Measurements from ENCODE around the gene OTOGL.
A peak's percentile ranks its signal among the peaks of the same experiment; 100 is the strongest.
"Not testable (repeated sequence)": the region's sequence is repeated elsewhere in the genome, so short reads cannot be mapped to it uniquely, and the experiment has no call there.

OTOGL gene, protein sequence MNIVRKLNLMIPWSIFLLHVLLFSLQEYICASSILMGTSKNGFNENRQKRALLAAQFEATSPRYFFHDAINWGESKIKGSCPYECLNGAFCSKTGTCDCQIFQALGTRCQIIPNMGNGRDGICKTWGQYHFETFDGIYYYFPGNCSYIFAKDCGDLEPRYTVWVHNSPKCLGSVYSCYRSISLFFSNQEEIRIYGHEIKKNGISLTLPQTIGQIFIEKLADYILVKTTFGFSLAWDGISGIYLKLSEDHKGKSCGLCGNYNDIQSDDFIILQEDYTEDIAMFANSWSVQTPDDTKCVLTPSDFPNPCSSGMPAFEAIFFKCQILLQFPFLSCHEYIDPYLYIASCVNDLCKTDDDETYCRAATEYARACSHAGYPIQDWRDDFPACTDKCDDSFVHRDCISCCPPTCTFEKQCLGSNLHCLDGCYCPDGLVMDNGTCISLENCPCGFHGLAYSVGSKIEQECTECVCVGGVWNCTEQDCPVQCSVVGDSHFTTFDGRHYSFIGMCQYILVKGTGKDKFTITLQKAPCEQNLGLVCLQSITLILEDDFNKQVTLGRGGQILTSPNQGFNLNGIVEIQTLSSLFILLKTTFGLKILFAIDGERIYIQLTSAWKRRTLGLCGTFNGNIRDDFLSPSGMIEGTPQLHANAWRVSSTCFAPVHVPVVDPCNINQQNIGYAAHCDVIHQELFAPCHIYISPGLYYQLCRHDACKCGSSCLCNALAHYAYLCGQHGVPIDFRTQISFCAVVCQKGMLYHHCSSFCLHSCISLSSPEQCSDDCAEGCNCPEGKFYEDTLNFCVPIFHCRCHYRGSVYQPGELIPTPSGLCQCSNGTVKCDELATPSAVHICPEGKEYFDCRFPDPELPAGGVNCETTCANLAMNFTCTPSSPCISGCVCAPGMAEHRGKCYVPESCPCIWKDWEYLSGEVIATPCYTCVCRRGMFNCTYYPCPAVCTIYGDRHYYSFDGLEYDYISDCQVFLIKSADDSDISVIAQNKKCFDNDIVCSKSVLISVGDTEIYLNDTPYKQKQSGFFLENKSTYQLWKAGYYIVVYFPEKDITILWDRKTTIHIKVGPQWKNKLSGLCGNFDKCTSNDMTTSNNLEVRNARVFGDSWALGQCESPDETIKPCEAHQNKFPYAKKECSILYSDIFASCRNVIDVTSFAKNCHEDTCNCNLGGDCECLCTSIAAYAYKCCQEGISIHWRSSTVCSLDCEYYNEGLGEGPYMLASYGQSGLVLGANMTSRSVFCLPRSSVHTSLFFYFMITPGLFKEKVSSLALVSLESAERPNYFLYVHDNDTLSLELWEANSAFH (N-terminal part only)

DNA sequence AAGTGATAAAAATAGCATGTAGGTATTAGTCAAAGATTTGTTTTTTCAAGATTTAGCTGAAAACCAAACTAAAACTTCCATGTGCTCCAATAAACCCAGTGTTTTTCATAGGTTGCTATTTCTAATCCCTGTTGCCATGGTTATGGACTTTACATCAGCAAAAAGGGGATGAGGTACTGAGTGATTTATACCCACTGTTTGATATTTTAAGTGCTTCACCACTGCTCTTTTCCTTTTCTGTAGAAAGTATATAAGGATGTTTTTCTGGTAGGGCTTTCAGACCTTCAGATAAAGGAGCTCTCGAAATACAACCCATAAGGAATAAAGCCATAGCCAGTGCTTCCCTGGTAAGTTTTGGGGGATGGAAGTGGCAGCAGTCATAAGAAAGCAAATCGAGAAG, at the start of gene OTOGL:
OTOGL (plus strand) TSS at position 279 of the 400 bp plus-strand sequence. CDS start 109,895 bp downstream, outside the sequence.
- no peak for DNase-seq

DNA sequence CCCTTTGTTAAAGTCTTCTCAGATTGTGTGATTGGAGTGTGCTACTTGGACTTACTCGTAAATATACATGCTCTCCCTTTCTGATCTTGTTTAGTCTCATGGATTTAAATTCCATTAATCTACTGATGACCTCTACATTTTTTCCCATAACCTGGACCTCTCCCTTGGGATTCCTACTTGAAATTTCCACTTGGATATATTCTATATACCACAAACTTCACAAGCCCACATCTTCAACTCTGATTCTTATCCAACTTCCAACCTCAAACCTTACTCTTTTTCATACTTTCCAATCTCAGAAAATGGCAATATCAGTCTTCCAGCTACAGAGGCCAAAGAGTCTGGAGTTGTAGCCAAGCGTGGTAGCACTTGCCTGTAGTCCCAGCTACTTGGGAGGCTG, 49.1 kb upstream of the OTOGL start:
- no peak for DNase-seq

DNA sequence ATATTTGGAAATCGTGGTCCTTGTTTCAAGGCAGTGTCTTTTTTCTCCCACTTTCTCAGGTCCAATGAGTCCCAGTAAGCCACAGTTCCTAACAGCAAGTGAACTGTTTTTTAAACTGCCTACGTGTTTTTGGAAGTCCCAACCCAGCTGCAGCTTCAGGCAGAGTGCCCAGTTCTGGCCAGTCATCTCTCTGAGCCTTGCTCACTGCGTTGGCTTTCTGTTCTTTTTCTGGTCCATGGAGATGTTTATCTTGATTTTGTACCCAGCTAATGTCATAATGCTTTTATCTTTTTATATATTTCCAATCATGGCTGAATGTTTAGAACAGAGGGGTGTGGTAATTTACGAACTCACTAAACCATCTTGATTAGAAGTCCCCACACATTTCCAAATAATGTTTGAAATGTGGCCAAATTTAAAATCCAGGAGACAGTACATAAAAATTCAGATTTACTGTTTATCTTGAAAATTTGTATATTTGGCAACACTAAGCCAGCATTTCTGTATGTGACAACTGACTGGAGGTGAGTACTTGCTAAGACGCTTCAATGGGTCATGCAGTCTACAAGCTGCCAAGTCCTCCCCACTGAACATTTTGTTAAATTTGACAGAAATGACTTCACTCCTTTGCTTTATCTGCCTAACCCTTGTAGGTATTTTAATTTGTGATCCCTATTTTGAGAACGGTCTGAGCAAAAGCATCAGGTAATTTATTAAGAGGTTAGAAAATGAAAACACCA, 46.1 kb upstream of the OTOGL start:
- no peak for DNase-seq

DNA sequence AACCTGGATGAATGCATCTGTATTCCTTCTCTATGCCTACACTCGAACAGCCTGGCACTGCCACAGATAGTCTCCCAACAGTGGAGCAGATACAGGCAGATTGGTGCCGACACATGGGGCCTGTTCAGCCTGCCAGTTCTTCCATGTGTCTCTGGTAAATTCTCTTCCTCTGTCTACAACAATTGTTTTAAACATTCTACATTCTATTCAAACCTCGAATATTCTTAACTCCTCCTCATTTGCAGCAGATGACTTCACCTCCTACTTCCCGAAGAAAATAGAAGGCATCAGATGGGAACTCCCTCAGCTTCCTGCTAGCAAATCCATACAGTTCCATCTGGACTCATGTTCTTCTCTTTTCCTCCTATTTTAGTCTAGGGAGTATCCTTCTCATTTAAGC, 43.1 kb upstream of the OTOGL start:
- no peak for DNase-seq

DNA sequence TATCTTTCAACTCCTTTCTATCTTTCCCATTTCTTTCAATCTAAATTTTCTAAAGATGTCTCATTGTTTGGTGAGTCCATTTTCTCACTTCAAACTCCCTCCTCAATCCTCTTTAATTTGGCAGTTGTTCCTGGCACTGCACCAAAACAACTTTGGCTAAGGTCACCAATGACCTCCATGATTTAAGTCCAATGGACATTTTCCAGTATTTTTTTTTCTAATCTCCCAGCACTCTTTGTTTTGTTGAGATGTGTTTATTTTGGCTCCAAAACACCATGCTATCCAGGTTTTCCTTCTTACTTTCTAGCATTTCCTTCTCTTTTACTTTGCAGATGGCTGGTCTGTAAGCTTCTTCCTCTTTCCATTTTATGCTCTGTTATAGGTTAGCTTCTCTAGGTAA, 42.5 kb upstream of the OTOGL start:
- no peak for DNase-seq

DNA sequence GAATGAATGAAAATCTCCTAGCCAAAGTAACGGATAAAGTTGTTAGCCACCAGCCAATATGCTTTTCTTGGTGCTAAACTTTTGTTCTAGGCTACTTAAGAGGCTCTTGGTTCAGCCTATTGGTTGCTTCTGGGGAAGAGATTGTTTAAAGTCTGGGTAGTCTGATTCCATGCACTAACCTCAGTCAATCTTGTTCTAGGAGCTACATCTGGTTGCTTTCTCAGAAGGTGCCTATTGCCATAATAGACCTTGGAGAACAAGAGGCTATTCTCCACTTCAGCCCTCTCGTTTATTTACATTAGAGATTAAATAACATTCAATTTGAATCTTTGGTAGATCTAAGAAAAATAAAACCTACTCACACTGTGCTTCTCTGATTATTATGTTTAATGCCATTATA, 40.8 kb upstream of the OTOGL start:
- DNase-seq, result no peak

DNA sequence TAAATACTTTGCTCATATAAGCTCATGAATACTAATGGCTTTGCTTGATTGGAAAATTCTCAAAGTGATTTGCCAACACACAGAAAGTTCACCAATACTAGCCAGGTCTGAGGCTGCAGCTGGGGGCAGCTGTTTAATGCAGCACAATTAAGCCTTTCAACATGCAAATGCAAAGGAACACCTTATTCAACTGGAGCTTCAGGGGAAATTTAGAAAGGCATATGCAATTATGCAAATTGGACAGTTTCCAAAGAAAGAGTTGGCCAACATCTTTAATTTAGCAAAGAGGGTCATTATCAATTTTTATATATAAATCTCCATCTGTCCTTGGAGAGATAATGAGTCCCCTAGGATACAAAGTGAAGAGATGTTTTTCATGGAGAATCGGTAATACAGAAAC, 40.2 kb upstream of the OTOGL start:
- DNase-seq, result no peak

DNA sequence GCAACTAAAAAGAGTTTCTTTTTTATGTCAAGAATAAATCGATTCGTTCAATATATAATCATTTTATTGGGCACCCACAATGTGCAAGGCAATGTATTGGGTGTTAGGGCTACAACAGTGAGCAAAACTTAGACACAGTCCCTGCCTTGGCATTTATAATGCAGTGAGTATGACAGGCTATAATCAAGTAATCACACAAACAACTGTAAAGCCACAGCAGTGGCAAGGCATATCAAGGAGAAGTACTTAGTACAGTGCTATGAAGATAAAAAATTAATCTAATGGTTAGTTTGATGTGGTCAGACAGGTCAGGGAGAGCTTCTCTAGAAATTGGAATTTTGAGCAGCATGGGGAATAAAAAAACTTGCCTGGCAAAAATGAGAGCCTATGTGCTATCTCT, 39.5 kb upstream of the OTOGL start:
- no peak for DNase-seq

DNA sequence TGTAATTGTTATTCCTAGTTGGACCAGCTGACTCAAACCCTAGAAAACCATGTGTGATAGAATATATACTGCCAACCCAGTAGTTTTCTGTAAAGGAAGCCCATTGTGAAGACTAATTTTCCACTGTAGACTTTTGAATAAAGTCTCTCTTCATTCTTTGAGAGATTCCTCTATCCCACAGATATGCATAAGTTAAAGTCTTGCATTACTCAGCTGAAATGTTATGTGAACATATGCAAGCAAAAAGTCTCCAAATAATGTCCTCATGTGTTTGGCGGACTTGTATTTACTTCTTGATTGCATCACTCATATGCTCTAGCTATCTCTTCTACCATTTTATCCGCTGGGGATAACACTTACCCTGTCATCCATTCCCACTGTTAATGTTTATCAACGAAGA, 35.1 kb upstream of the OTOGL start:
- no peak for DNase-seq

DNA sequence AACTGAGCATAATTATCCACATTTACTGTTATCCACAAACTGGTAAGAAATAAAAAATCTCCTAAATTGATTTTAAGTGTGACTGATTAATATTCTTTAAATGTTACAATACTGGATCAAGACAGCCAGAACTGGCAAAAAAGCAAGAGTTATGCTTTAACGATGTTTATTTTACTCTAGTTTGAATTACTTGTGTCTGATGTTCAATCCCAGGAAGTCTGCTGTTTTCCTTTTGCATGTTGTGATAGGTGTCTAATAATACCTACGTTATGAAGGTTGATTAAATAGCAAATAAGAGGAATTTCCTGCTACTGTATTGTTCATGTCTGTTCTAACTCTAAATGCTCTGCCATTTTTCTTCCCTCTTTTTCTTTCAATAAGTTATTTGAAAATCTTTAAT, 34.4 kb upstream of the OTOGL start:
- no peak for DNase-seq

DNA sequence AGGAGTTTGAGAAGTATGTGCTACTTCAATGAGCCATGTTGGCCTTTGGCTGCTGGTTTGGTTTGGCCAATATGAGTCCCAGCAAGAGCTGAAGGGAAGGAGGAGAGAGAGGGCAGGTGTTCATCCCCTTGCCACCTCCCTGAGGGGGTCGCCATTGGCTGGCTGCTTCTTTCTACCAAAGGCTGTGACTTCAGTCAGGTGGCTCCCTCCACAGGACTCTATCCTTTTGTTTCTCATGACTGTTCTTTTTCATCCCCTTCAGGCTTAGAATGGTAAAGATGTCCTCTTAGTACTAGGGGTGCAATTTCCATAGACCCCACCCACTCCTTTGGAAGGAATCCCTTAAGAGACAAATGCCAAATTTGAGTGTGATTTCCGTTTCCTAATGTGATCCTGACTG, 31.2 kb upstream of the OTOGL start:
- no peak for DNase-seq

DNA sequence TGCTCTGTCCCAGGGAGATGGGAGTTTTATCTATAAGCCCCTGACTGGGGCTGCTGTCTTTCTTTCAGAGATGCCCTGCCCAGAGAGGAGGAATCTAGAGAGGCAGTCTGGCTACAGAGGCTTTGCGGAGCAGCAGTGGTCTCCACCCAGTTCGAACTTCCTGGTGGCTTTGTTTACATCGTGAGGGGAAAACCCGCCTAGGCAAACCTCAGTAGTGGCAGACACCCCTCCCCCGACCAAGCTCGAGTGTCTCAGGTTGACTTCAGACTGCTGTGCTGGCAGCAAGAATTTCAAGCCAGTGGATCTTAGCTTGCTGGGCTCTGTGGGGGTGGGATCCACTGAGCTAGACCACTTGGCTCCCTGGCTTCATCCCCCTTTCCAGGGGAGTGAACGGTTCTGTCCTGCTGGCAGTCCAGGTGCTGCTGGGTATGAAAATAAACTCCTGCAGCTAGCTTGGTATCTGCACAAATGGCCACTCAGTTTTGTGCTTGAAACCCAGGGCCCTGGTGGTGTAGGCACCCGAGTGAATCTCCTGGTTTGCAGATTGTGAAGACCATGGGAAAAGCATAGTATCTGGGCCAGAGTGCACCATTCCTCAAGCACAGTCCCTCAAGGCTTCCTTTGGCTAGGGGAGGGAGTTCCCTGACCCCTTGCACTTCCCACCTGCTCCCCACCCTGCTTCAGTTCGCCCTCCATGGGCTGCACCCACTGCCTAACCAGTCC, 15.3 kb upstream of the OTOGL start:
- not testable (repeated sequence) for DNase-seq

DNA sequence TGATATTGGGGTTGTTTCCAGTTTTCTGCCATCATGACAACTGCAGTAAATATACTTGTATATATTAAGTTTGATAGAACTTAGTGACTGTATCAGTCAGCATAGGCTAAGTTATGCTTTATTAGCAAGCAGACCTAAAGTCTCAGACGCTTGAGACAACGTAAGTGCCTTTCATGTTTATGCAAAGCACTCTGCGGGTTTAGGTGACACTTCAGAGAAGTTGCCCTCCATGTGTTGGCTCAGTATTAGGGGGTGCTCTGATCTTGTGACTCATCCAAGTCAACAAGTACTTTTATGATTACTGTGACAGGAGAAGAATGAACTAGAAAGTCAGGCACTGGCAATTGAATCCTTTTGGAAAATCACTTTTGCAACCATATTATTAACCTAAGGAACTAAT, 13.3 kb upstream of the OTOGL start:
- DNase-seq, result no peak

DNA sequence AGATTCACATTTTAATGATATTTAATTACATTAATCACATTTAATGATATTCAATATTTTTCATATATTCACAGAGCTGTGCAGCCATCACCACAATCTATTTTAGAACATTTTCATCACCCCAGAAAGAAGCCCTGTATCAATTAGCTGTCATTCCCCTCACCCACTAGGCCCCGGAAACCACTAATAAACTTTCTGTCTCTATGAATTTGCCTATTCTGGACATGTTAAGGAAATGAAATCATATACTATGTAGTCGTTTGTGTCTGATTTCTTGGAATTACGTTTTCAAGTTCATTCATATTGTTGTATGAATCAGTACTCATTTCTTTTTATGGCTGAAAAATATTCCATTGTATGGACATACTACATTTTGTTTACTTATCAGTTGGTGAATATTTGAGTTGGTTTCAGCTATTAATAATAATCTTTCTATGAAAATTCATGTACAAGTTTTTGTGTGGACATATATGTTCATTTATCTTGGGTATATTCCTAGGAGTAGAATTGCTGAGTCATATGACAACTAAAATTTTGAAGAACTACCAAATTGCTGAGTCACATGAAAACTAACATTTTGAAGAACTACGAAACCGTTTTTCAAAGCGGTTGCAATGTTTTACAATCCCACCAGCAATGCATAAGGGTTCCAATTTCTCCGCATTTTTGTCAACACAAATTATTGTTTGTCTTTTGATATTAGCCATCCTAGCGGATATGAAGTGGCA, 11.7 kb upstream of the OTOGL start:
- no peak for DNase-seq

DNA sequence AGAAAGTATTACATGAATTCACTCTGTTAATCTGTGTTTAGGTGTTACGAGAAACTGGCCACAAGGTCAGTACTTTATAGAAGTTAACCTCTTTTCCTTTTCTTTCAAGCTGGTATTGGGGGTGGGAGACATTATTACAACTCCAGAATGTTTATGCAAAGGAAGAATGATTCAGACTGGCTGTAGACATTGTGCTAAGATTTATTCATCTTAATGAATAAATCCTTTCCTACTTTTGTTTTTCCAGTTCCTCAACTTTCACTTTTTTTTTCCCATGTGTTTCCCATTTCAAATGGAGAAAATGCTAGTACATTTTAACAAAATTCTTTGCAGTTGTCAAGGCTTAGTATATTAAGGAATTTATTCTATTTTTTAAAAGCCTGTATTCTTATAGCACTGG, 1.3 kb downstream of the OTOGL start:
- DNase-seq, result peak; percentile 50

DNA sequence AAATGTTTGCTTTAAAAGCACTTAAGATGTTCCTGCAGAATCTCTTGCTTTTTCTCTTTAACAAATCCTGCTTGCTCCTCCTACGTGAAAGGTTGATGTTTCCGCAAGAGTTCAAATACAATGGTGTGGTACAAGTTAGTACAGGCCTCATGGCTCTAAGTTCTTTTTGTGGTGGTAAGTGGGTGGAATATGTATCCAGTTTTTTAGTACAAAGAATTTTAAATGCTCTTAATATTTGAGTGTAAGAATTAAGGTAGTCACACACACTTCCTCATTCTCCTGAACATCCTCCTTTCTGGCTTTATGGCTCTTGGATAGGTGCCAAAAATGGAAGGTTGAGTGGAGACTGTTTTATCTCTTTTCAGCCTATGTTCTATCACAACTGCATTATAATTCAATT, 1.8 kb downstream of the OTOGL start:
- DNase-seq, result peak; percentile 57

DNA sequence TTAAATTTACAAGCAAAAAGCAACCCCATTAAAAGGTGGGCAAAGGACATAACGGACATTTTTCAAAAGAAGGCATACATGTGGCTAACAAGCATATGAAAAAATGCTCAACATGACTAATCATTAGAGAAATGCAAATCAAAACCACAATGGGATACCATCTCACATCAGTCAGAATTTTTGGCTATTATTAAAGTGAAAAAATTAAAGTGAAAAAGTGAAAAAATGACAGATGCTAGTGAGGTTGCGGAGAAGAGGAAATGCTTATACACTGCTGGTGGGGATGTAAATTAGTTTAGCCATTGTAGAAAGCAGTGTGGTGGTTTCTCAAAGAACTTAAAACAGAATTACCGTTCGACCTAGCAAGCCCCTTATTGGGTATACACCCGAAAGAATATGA, 7.9 kb downstream of the OTOGL start:
- DNase-seq, result no peak

DNA sequence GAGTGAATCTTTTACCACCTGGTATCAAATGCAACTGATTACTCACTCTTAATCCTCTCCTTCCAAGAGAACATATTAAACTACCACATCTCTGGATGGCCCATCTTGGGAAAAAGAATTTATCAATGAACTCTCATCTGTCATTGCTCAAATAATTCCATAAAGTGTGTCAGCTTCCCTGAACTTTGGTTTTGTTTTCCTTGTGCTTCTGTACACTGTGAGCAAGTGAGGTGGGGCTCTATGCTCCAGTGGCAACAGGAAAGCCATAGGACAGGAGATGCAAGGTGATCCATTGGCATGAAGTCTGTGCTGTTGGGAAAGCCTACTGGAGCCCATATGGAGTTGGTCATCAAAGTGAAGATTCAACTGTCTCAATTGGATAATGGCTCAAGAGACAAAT, 17.4 kb downstream of the OTOGL start:
- DNase-seq, result no peak

DNA sequence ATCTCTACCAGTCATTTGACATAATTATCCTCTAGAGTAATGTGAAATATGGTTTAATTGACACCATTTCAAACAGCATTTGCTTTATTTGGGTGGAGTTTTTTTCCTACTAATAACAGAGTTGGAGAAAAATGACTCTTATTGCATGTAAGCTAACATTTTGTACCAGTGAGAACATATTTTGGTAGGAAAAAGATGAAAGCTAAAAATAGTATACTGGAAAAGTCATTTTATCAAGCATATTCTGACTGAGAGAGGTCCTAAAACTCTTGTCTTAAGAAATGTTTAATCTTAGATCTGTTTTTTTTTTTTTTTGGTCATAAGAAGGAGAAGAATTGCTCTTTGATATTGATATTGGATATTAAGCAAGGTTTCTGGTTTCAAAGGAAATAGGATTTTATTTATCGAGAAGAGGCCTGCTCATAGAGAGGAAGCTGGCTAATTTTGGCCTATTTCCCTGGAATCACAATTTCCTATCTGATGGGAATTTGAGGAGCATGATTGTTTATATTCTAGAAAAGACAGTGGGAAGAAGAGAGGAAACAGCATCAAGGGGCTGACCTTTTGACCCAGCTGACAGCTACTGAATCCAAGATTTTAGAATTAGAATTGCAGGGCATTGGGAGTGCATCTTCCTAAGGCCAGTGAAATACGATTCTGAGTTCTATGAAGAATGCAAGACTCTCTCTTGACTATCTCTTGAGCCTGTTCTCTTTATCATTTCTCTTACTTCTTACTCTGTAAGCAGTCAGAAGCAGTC, 19.4 kb downstream of the OTOGL start:
- DNase-seq, result no peak

DNA sequence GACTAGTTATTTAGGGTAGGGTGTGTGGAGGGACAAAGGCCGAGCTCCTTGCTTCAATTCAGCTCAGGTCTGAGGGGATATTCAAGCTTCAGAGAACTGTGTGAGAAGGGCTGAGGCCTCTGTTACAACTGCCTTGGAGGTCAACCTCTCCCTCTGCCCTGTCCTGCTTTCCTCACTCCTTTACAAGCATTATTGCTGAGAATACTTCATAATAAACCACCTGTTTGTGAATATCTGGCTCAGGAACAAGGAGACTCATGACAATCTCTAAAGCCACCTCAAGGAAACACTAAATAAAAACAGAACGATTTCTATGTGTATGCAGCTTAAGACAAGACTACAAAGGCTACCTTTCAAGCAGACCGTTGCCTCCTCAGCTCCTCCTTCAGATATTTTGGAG, 21.7 kb downstream of the OTOGL start:
- no peak for DNase-seq

All from kidney glomerular epithelial cell (primary cell).